PC-3 (cell line): ENCODE results near the gene MTRF1. TPM values are rescaled to one million over a fixed set of nuclear protein-coding genes. Genes with fewer than 3 reads are reported as not detected.

Source experiments
- ATAC-seq: fragments of 200-7000 bp; cut with Tn5 transposase; 2 replicates; pipeline ENCODE4 v1.9.1; 2020; ENCODE audit warnings: mild to moderate bottlenecking, moderate library complexity
- BruUV-seq: library from RNA; stranded (reverse); fragments of 400-500 nt; replicated peaks from 2 replicates; lab custom pipeline; 2021; lab: Mats Ljungman, UMichigan
- CTCF ChIA-PET: fragments of 300-600 bp; sonication (Branson Sonifier 250); formaldehyde crosslinking; loops from one replicate; lab custom pipeline; 2022; ENCODE audit warnings: antibody characterized with exemption; lab: Charles Lee
- POLR2A ChIA-PET: fragments of 300-600 bp; sonication (Branson Sonifier 250); formaldehyde crosslinking; loops from one replicate; lab custom pipeline; 2022; ENCODE audit warnings: antibody characterized with exemption; ENCODE audit not compliant: unreplicated experiment; lab: Charles Lee
- DNase-seq: peaks from one replicate; pipeline ENCODE4 v3.0.0-alpha.2; 2015
- H2AFZ ChIP-seq: fragments of 300-600 bp; sonication (generic); 2 replicates; pipeline ENCODE4 v1.6.0; 2016; ENCODE audit warnings: antibody characterized with exemption, low read length
- H3F3A ChIP-seq: fragments of 300-600 bp; sonication (generic); one replicate; pipeline ENCODE4 v1.6.0; 2017; ENCODE audit warnings: antibody characterized with exemption, low read length, control low read depth, mild to moderate bottlenecking; ENCODE audit not compliant: unreplicated experiment
- H3K27ac ChIP-seq: fragments of 300-600 bp; sonication (generic); 2 replicates; pipeline ENCODE4 v1.5.1; 2016; ENCODE audit warnings: mild to moderate bottlenecking, low read length
- H3K27me3 ChIP-seq: fragments of 300-600 bp; sonication (generic); 2 replicates; pipeline ENCODE4 v1.6.1; 2016; ENCODE audit warnings: low read length, mixed read lengths
- H3K36me3 ChIP-seq: fragments of 300-600 bp; sonication (generic); 2 replicates; pipeline ENCODE4 v1.6.1; 2016; ENCODE audit warnings: low read depth, mixed run types, low read length, mixed read lengths
- H3K4me1 ChIP-seq: fragments of 300-600 bp; sonication (generic); 2 replicates; pipeline ENCODE4 v1.5.1; 2016; ENCODE audit warnings: low read length; ENCODE audit not compliant: insufficient read depth
- H3K4me2 ChIP-seq: fragments of 300-600 bp; sonication (generic); 2 replicates; pipeline ENCODE4 v1.6.0; 2016; ENCODE audit warnings: low read length
- H3K4me3 ChIP-seq: fragments of 300-600 bp; sonication (generic); 2 replicates; pipeline ENCODE4 v1.5.1; 2016; ENCODE audit warnings: mild to moderate bottlenecking, low read length, mixed read lengths
- H3K79me2 ChIP-seq: fragments of 300-600 bp; sonication (generic); 2 replicates; pipeline ENCODE4 v1.6.1; 2017; ENCODE audit warnings: low read length, mixed read lengths
- H3K9ac ChIP-seq: fragments of 300-600 bp; sonication (generic); 2 replicates; pipeline ENCODE4 v1.6.0; 2016; ENCODE audit warnings: mild to moderate bottlenecking, low read length
- H3K9me2 ChIP-seq: fragments of 300-600 bp; sonication (generic); replicated peaks from 2 replicates; pipeline ENCODE4 v1.6.1; 2016; ENCODE audit warnings: mixed run types, low read length, mixed read lengths
- H3K9me3 ChIP-seq: fragments of 300-600 bp; sonication (generic); 2 replicates; pipeline ENCODE4 v1.6.1; 2016; ENCODE audit warnings: low read length, mixed read lengths
- H4K20me1 ChIP-seq: fragments of 300-600 bp; sonication (generic); 2 replicates; pipeline ENCODE4 v1.6.1; 2016; ENCODE audit warnings: low read length, mixed read lengths
- CTCF ChIP-seq: fragments of 300-600 bp; sonication (generic); conservative IDR thresholded peaks from 2 replicates; pipeline ENCODE4 v1.5.1; 2017; ENCODE audit warnings: antibody characterized with exemption, low read depth, mild to moderate bottlenecking, low read length
- EZH2 ChIP-seq: fragments of 300-600 bp; sonication (generic); IDR thresholded peaks from one replicate; pipeline ENCODE4 v1.6.1; 2017; ENCODE audit warnings: antibody characterized with exemption, mild to moderate bottlenecking, low read length; ENCODE audit not compliant: unreplicated experiment
- EZH2phosphoT487 ChIP-seq: fragments of 300-600 bp; sonication (generic); IDR thresholded peaks from 2 replicates; pipeline ENCODE4 v1.6.1; 2018; ENCODE audit warnings: mild to moderate bottlenecking, antibody characterized with exemption, low read length, borderline replicate concordance
- intact Hi-C: fragments of 100-400 bp; cut with micrococcal nuclease; formaldehyde crosslinking; loops from 2 replicates; pipeline ENCODE4 v1.9.0; 2023
- total RNA-seq: library from RNA; depleted of rRNA; stranded (reverse); fragments of >200 nt; gene quantifications from 2 replicates; pipeline ENCODE4 v1.2.3, GENCODE V29; 2014

The MTRF1 gene
- total RNA-seq, 1 experiment from 2014 or later: 4.7 TPM

DNA sequence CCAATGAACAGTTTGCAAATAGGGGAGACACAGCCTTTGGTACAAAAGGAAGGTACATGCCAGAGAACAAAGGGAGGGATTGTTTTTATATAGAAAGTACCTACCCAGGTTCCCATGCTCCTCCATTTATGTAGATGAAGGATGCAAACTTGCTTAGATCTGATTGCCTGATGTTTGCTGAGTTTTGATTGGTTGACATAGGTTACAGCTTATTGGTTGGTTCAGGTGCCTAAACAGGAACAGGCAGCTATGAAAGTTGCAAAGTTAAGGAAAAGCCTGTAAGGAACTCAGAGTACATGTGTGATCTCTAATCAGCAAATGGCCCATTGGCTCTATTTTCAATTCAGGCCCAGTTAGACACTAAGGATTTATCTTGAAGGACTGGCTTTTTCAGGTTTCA, 41.2 kb upstream of the MTRF1 start:
- POLR2A ChIA-PET: no interaction called here
- ATAC-seq: no peak

GRCh38 chr13:41302743-41303142, 39.4 kb upstream of the MTRF1 start:
- no peak overlapping the region for H2AFZ ChIP-seq
- H3K27me3 ChIP-seq: no peaks in the 10 kb centered on the region
- H3K4me2 ChIP-seq: no peak overlapping the region
- no peak overlapping the region for H3K27ac ChIP-seq
- H3K9me3 ChIP-seq: no peaks in the 10 kb centered on the region
- H3K36me3 ChIP-seq: no peaks in the 10 kb centered on the region
- BruUV-seq: no TSS peak
- no peaks in the 10 kb centered on the region for H3K9me2 ChIP-seq
- H3K9ac ChIP-seq: no peak overlapping the region
- H4K20me1 ChIP-seq: no peaks in the 10 kb centered on the region
- intact Hi-C loops: no loop called here
- DNase-seq (no peak), ATAC-seq (no peak)
- TF ChIP-seq CTCF: no peak
- TF ChIP-seq EZH2: no peak
- no peak for TF ChIP-seq EZH2phosphoT487
- H3K4me3 ChIP-seq: no peak overlapping the region
- ChIA-PET POLR2A (no interaction called here), CTCF (no interaction called here)
- no peaks in the 10 kb centered on the region for H3K4me1 ChIP-seq
- no peaks in the 10 kb centered on the region for H3F3A ChIP-seq
- H3K79me2 ChIP-seq: no peaks in the 10 kb centered on the region

More for the DNA sequence above, 41.2 kb upstream of the MTRF1 start:
- Histone ChIP-seq H3K27me3 (no peaks in the 10 kb centered on the region), H3K4me3 (no peak overlapping the region), H3K4me1 (no peaks in the 10 kb centered on the region), H3F3A (no peaks in the 10 kb centered on the region), H3K9ac (no peak overlapping the region), H3K36me3 (no peaks in the 10 kb centered on the region), H3K9me3 (no peaks in the 10 kb centered on the region), H2AFZ (no peak overlapping the region), H3K9me2 (no peaks in the 10 kb centered on the region), H3K27ac (no peak overlapping the region), H3K79me2 (no peaks in the 10 kb centered on the region), H3K4me2 (no peak overlapping the region), H4K20me1 (no peaks in the 10 kb centered on the region)
- no peak for DNase-seq
- no peak for TF ChIP-seq CTCF
- TF ChIP-seq EZH2: no peak
- TF ChIP-seq EZH2phosphoT487: no peak
- no TSS peak for BruUV-seq
- CTCF ChIA-PET: no interaction called here
- intact Hi-C loops: no loop called here

DNA sequence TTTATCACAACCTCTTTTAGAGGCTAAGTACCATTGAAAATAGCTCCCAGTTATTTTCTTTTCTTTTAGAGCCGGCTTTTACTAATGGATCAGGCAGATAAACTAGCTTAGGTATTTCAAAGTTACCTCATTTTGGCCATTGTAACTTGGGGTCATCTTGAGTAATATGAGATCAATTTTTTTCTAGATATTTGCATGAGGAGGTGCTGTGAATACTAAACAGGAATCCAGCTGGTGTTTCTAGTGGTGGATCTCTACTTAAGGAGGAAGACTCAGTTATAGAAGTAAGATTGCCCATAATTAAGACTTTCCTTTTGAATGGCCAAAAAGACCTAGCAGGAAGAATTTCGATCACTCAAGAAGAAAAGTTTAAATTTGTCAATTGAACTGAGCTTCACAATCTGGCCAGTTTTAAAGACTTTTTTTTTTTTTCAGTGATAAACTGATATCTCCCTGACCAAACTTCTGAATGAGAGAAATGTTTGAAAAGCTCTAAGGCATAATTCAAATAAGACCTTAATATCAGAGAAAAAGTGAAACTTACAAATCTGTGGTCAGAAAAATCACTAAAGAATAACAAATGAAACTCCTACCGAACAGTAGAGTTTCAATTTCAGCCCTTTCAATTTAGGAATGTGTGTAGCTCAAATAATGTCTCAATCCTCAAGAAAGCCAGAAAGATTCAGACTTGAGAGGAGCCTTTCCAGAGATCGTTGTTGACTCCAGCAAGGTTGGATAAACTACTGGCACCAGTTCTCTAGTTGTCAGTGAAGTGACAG, 36.1 kb upstream of the MTRF1 start:
- no peaks in the 10 kb centered on the region for H3K27me3 ChIP-seq
- CTCF ChIA-PET: no interaction called here
- no peak overlapping the region for H3K9ac ChIP-seq
- no peaks in the 10 kb centered on the region for H3K36me3 ChIP-seq
- TF ChIP-seq EZH2: no peak
- TF ChIP-seq EZH2phosphoT487: no peak
- TF ChIP-seq CTCF: no peak
- intact Hi-C loops: no loop called here
- H3K9me3 ChIP-seq: no peaks in the 10 kb centered on the region
- DNase-seq (no peak), ATAC-seq (no peak)
- no TSS peak for BruUV-seq
- no peak overlapping the region for H3K27ac ChIP-seq
- peaks cover 8% of the 10 kb centered on the region for H3K4me1 ChIP-seq
- no peaks in the 10 kb centered on the region for H3K79me2 ChIP-seq
- POLR2A ChIA-PET: interaction anchor here (0.6 kb wide), 1 partner anchor 72 kb away, joined by 6 read pairs; no protein-coding TSS in a partner anchor
- no peak overlapping the region for H3K4me3 ChIP-seq
- no peaks in the 10 kb centered on the region for H4K20me1 ChIP-seq
- H3K4me2 ChIP-seq: no peak overlapping the region
- no peaks in the 10 kb centered on the region for H3F3A ChIP-seq
- no peak overlapping the region for H2AFZ ChIP-seq
- H3K9me2 ChIP-seq: no peaks in the 10 kb centered on the region
